AG09309 (cell line): ENCODE measurements around the gene OR2V2.
"Not testable (repeated sequence)": the region's sequence is repeated elsewhere in the genome, so short reads cannot be mapped to it uniquely, and the experiment has no call there.

Experiments used
- DNase-seq: peaks from one replicate; pipeline ENCODE4 v3.0.0-alpha.2; 2010; ENCODE audit warnings: low read depth
- H3K4me3 ChIP-seq: 2 replicates; pipeline ENCODE4 v1.5.1; 2011; ENCODE audit warnings: mild to moderate bottlenecking, low read depth, low read length, moderate library complexity; ENCODE audit not compliant: control insufficient read depth
- TF ChIP-seq, protein P1 (sequence below): IDR thresholded peaks from 2 replicates; pipeline ENCODE4 v1.5.1; 2011; ENCODE audit warnings: mild to moderate bottlenecking, low read depth, low read length, inconsistent platforms; ENCODE audit not compliant: insufficient read depth, control insufficient read depth; ENCODE audit errors: missing control alignments

OR2V2 gene, protein sequence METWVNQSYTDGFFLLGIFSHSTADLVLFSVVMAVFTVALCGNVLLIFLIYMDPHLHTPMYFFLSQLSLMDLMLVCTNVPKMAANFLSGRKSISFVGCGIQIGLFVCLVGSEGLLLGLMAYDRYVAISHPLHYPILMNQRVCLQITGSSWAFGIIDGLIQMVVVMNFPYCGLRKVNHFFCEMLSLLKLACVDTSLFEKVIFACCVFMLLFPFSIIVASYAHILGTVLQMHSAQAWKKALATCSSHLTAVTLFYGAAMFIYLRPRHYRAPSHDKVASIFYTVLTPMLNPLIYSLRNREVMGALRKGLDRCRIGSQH

DNA sequence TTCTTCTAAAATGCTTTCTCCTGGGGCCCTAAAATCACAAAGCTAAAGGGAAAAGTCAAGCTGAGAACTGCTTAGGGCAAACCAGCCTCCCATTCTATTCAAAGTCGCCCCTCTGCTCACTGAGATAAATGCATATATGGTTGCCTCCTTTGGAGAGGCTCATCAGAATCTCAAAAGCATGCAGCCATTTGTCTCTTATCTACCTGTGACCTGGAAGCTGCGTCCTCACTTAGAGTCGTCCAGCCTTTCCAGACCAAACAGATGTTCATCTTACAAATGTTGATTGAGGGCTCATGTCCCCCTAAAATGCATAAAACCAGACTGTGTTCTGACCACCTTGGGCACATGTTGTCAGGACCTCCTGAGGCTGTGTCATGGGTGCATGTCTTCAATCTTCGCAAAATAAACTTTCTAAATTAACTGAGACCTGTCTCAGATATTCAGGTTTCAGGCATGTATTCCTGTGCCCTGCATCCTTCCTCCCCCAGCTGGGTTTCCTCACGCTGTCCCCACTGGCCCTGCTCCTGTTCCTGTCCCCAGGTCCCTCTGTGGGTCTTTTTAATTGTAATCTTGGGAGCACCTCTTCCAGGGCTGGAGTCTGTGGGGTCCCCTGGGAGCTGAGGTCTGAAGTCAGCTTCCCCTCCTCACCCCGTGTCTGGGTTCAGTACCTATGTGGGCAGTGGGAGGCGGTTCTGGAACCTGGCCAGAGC is at the start of gene OR2V2:
Gene OR2V2, plus strand, starts transcription at position 660 of the 710 bp plus-strand sequence. CDS start 7,357 bp downstream, outside the sequence.
- DNase-seq, H3K4me3 ChIP-seq: not testable (repeated sequence)

DNA sequence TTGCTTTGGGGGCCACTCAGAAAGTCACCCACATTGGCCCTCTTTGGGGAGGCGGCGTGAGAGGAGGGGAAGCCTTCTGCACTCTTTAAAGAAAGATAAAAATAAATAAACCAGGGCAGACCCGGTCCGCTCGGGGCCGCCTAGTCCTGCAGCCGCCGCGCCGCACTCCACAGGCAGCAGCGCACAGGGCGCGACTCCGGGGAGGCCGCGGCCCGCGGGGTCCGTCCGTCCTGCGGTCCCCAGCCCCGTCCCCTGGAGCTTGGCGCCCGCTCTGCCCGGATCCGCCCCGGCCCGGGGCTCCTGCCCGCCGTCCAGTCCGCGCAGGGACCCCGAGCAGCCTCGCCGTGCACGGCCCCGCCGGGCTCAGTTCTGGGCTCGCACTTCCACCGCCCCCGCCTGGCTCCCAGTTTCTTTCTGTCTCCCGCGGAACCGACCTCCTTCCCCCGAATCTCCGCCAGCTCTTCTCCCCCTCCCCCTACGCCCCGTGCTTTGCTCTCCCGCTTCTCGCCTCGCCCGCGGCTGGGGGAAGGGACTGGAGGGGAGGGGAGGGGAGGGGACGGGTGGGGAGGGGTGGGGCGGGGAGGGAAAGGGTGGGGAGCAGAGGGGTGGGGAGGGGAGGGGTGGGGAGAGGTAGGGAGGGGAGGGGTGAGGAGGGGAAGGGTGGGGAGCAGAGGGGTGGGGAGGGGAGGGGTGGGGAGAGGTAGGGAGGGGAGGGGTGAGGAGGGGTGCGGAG is 49.5 kb upstream of the OR2V2 start:
- not testable (repeated sequence) for DNase-seq, H3K4me3 ChIP-seq

DNA sequence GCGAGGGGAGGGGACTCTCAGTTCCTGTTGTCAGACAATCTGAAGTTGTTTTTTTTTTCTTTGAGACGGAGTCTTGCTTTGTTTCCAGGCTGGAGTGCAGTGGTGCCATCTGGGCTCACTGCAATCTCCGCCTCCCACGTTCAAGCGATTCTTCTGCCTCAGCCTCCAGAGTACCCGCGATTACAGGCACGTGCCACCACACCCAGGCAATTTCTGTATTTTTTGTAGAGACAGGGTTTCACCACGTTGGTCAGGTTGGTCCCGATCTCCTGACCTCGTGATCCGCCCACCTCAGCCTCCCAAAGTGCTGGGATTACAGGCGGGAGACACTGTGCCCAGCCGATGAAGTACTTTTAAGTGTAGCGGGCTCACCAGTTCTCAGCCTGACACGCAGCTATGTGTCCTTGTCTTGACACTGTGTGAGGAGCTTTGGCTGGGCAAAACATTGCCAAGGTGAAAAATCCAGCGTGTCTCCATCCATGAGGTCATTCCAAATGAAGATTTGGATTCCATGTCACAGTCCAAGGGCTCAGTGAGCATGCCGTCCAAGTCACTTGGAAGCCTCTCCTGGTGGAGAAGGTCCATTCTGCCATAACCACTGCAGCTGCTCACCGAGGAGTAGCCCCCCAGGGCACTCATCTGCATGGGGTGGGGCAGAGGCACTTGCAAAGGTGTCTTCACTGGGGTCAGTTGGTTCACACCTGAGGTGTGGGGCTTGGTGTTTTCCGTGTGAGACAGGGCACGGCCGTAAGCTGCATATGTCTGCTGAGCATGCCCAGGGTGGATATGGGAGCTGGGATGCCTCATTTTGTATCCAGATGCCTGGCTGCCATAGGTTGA is 48.4 kb upstream of the OR2V2 start:
- H3K4me3 ChIP-seq = no peak overlapping the region
- TF ChIP-seq, protein P1, sequence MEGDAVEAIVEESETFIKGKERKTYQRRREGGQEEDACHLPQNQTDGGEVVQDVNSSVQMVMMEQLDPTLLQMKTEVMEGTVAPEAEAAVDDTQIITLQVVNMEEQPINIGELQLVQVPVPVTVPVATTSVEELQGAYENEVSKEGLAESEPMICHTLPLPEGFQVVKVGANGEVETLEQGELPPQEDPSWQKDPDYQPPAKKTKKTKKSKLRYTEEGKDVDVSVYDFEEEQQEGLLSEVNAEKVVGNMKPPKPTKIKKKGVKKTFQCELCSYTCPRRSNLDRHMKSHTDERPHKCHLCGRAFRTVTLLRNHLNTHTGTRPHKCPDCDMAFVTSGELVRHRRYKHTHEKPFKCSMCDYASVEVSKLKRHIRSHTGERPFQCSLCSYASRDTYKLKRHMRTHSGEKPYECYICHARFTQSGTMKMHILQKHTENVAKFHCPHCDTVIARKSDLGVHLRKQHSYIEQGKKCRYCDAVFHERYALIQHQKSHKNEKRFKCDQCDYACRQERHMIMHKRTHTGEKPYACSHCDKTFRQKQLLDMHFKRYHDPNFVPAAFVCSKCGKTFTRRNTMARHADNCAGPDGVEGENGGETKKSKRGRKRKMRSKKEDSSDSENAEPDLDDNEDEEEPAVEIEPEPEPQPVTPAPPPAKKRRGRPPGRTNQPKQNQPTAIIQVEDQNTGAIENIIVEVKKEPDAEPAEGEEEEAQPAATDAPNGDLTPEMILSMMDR = no peak
- DNase-seq = no peak

DNA sequence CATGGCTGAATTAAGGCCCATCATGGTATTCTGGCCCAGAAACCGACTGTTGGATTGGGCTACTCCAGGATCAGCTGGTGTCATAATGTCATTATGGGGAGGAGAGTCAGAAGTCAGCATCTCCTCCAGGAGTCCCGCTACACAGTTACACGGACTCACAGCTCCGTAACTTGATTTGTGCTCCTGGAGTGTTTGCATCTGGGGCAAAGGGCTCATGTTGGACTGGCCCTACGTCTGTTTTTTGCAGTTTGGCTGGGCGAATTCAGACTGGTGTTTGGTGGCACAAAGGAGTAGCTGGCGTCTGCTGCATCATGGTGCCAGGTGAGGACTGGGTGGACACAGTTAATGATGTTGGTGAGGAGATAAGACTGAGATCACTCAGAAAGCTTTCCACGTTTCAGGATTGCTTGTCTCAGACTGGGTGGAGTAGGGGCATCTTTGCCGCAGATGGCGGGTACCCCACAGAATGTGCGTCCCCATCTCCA is 47.7 kb upstream of the OR2V2 start:
- no peak overlapping the region for H3K4me3 ChIP-seq
- TF ChIP-seq, protein P1 = no peak
- DNase-seq = no peak

DNA sequence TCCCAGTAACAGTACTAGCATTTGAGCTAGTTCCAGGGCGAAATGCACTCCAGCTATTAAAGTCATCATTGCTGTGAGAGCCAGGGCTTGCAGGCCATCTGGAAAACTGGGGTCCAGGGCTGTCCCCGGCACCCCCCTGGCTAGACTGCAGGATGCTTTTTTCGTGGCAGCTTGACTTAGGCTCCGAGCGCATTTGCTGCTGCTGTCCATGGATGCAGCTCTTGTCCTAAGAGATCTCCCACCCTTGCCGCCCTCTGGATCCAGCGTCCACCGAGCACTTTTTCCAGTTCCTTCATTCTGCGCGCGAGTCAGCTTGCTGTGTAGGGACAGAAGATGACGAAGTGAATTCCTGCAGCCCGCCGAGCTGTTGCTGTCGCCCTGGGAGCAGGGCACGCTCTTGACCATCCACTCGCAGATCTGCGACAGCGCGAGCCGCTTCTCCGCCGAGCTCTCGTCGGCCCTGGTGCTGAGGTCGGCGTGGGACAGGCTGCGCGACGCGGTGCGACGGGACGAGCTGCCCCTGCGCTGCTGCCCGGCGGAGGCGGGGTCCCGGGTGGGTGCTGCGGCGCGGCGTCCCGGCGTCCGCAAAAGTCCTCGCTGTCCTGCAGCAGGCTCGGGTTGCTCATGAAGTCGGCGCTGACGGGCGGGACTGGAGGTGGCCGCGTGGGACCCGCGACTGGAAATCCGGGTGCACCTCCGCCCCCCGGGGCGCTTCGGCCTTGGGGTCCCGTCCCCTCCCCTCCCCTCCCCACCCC is 47.1 kb upstream of the OR2V2 start:
- no peak overlapping the region for H3K4me3 ChIP-seq
- DNase-seq = no peak
- TF ChIP-seq, protein P1 = no peak

DNA sequence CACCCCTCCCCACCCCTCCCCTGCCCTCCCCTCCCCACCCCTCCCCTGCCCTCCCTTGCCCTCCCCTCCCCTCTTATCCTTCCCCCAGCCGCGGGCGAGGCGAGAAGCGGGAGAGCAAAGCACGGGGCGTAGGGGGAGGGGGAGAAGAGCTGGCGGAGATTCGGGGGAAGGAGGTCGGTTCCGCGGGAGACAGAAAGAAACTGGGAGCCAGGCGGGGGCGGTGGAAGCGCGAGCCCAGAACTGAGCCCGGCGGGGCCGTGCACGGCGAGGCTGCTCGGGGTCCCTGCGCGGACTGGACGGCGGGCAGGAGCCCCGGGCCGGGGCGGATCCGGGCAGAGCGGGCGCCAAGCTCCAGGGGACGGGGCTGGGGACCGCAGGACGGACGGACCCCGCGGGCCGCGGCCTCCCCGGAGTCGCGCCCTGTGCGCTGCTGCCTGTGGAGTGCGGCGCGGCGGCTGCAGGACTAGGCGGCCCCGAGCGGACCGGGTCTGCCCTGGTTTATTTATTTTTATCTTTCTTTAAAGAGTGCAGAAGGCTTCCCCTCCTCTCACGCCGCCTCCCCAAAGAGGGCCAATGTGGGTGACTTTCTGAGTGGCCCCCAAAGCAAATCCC is 46.2 kb upstream of the OR2V2 start:
- H3K4me3 ChIP-seq = not testable (repeated sequence)

DNA sequence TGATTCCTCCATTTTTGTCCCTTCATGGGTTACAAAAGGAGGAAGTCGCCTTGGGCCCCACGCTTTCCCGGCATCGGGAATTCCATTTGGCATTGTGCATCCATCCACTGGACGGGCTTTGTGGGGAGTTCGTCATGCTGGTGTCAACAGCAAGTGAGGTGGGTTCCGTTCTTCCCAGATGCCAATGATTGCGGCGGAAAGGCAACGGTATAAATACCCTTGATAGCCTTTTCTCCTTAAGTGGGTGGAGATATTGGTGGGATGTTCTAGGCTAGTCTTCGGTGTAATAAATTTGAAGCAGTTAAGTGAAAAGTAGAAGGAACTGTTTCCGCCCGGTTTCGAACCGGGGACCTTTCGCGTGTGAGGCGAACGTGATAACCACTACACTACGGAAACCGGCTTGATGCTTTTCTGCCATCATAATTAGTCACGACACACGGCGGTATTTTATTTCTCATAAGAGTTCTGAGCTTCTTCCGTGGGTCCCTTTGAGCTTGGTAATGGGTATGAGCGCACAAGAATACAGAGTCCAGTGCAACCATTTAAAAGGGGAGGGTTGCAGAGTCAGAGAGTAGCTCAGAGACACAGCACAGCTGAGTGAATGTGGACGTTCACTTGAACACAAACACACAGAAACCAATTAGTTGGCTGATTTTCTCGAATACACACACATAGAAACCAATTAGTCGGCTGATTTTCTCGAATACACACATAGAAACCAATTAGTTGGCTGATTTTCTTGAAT is 45.3 kb upstream of the OR2V2 start:
- not testable (repeated sequence) for DNase-seq, H3K4me3 ChIP-seq

More for the DNA sequence above, 46.2 kb upstream of the OR2V2 start:
- not testable (repeated sequence) for DNase-seq

DNA sequence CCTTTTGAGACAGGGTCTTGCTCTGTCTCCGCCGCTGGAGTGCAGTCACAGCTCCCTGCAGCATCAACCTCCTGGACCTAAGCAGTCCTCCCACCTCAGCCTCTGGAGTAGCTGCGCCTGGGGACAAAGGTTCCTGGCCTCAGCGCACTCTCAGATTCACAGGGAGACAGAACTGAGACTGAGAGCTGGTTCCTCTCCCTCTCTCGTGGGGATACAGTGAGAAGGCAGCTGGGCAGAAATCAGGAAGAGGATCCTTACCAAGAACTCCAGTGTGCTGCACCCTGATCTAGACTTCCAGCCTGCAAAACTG is 43.2 kb upstream of the OR2V2 start:
- DNase-seq, H3K4me3 ChIP-seq: not testable (repeated sequence)

DNA sequence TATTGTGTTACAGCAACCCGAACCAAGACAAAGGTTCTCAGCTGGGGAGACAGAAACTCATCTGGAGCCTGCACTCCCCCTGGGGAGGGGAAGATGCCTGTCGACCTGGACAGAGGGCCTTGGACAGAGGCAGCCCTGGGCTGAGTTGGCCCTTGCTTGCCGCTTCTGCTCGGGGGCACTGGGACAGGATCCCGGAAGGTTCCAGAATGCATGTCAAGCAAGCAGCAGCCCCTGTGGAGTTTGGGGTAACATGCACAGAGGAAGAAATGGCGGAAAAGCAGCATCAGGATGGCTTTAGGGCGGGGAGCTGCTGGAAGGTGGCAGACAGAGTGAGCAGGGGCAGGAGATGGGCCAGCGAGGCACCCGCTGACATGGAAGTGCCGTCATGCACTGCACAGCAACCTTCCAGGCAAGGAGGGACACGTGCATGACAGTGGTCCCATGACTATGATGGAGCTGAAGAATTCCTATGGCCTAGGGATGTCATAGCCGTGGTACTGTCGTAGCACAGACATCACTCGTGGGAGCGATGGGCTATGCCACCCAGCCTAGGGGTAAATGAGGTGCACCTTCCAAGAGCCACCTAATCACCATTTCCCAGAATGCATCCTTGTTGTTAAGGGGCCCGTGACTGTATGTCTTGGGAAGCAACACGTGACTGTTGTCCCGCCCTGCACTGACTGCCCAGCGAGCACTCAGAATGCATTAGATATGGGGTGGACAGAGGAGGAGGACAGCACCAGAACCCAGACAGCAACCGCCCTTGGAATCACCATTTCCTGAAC is 42.6 kb upstream of the OR2V2 start:
- H3K4me3 ChIP-seq, DNase-seq: not testable (repeated sequence)
